ENCODE results near the gene YIPF1.

The YIPF1 gene

GRCh38 chr1:53889304-53890298 is at the start of gene YIPF1:
Gene YIPF1, minus strand, starts transcription at chr1:53889797. Its CDS starts 860 bp downstream, at chr1:53888937.
- DNase-seq (ENCODE audit: low read depth, low spot score) = peak; percentile 60

GRCh38 chr1:53938136-53938830 is 48.7 kb upstream of the YIPF1 start:
- DNase-seq (ENCODE audit: low read depth, low spot score) = no peak
- H3K27ac ChIP-seq = no peak overlapping the region

More at GRCh38 chr1:53889304-53890298, at the start of gene YIPF1:
- peak within 1 kb of the TSS; percentile 78 for H3K27ac ChIP-seq

GRCh38 chr1:53936430-53936829 is 46.8 kb upstream of the YIPF1 start:
- no peak overlapping the region for H3K27ac ChIP-seq
- DNase-seq (ENCODE audit: low read depth, low spot score) = no peak

- DNase-seq (ENCODE audit: low read depth, low spot score) = no peak
- H3K27ac ChIP-seq = no peak overlapping the region
Measured at GRCh38 chr1:53934170-53934765, 44.7 kb upstream of the YIPF1 start.

- H3K27ac ChIP-seq = no peak overlapping the region
- DNase-seq (ENCODE audit: low read depth, low spot score) = no peak
Measured at GRCh38 chr1:53931523-53931922, 41.9 kb upstream of the YIPF1 start.

GRCh38 chr1:53930932-53931331 is 41.3 kb upstream of the YIPF1 start:
- DNase-seq (ENCODE audit: low read depth, low spot score) = no peak
- H3K27ac ChIP-seq = no peak overlapping the region

GRCh38 chr1:53929246-53929960 is 39.8 kb upstream of the YIPF1 start:
- H3K27ac ChIP-seq = no peak overlapping the region

GRCh38 chr1:53927376-53927881 is 37.8 kb upstream of the YIPF1 start:
- no peak for DNase-seq (ENCODE audit: low read depth, low spot score)
- no peak overlapping the region for H3K27ac ChIP-seq

More at GRCh38 chr1:53929246-53929960, 39.8 kb upstream of the YIPF1 start:
- DNase-seq (ENCODE audit: low read depth, low spot score) = no peak

GRCh38 chr1:53919675-53920066 is 30.1 kb upstream of the YIPF1 start:
- no peak overlapping the region for H3K27ac ChIP-seq
- no peak for DNase-seq (ENCODE audit: low read depth, low spot score)

GRCh38 chr1:53918343-53918742 is 28.7 kb upstream of the YIPF1 start:
- no peak overlapping the region for H3K27ac ChIP-seq
- DNase-seq (ENCODE audit: low read depth, low spot score) = no peak

- no peak for DNase-seq (ENCODE audit: low read depth, low spot score)
- no peak overlapping the region for H3K27ac ChIP-seq
Measured at GRCh38 chr1:53913352-53914033, 23.9 kb upstream of the YIPF1 start.

GRCh38 chr1:53911442-53911841 is 21.8 kb upstream of the YIPF1 start:
- no peak for DNase-seq (ENCODE audit: low read depth, low spot score)
- H3K27ac ChIP-seq = no peak overlapping the region

GRCh38 chr1:53909946-53910345 is 20.3 kb upstream of the YIPF1 start:
- H3K27ac ChIP-seq = peak overlapping the region; percentile 23
- DNase-seq (ENCODE audit: low read depth, low spot score) = no peak

GRCh38 chr1:53906121-53906520 is 16.5 kb upstream of the YIPF1 start:
- DNase-seq (ENCODE audit: low read depth, low spot score) = no peak
- no peak overlapping the region for H3K27ac ChIP-seq

GRCh38 chr1:53905509-53905908 is 15.9 kb upstream of the YIPF1 start:
- no peak for DNase-seq (ENCODE audit: low read depth, low spot score)

GRCh38 chr1:53902235-53903138 is 12.9 kb upstream of the YIPF1 start:
- no peak for DNase-seq (ENCODE audit: low read depth, low spot score)
- no peak overlapping the region for H3K27ac ChIP-seq

More at GRCh38 chr1:53905509-53905908, 15.9 kb upstream of the YIPF1 start:
- no peak overlapping the region for H3K27ac ChIP-seq

GRCh38 chr1:53899708-53900107 is 10.1 kb upstream of the YIPF1 start:
- no peak overlapping the region for H3K27ac ChIP-seq
- DNase-seq (ENCODE audit: low read depth, low spot score) = no peak

- H3K27ac ChIP-seq = no peak overlapping the region
- DNase-seq (ENCODE audit: low read depth, low spot score) = no peak
Measured at GRCh38 chr1:53899206-53899628, 9.6 kb upstream of the YIPF1 start.

Data from epithelial cell of prostate (primary cell).